Transverse colon (tissue), 4 donors: Measurements from ENCODE around the gene NBEA.

ENCODE experiments used
- POLR2AphosphoS5 ChIP-seq, 3 donors: sonication (generic); formaldehyde crosslinking; IDR thresholded peaks; one replicate each; pipeline ENCODE4 v1.6.1; 2016; ENCODE audit warnings: antibody characterized with exemption in 3 of 3
- TF ChIP-seq, protein P1 (sequence below), 5 experiments: fragments of 200-600 bp in 3 of 5; fragments of 450-650 bp in 2 of 5; sonication (generic) in 3 of 5; IDR thresholded peaks; 1 replicate in 2 of 5; 2 replicates in 3 of 5; pipeline ENCODE4 v1.5.1; 2016 to 2017; ENCODE audit warnings: antibody characterized with exemption in 5 of 5, inconsistent platforms in 3 of 5, mild to moderate bottlenecking in 2 of 5, moderate library complexity in 1 of 5

DNA sequence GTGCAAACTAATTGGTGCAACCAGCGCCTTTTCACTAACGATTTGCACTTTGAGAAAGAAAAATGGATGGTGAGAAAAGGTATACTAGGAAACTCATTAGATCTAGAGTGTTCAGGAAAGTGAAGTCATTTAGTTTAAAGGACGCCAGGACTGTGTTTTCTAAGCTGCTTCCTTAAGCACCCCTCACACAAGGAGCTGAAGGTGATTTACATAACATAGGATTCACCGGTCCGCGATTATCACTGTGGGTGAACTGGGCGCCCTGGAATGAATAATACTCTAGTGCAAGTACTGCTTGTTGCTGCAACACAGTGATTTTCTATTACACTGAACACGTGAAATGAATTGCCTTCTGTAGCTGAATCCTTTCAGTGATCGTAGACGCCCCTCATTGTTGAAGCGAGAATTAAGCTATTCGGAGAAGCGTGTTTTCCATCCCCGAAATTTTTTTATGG, 537.0 kb downstream of the NBEA start:
- no peak for TF ChIP-seq POLR2AphosphoS5 (IDR thresholded peaks at IDR 0.05)
- TF ChIP-seq, protein P1, sequence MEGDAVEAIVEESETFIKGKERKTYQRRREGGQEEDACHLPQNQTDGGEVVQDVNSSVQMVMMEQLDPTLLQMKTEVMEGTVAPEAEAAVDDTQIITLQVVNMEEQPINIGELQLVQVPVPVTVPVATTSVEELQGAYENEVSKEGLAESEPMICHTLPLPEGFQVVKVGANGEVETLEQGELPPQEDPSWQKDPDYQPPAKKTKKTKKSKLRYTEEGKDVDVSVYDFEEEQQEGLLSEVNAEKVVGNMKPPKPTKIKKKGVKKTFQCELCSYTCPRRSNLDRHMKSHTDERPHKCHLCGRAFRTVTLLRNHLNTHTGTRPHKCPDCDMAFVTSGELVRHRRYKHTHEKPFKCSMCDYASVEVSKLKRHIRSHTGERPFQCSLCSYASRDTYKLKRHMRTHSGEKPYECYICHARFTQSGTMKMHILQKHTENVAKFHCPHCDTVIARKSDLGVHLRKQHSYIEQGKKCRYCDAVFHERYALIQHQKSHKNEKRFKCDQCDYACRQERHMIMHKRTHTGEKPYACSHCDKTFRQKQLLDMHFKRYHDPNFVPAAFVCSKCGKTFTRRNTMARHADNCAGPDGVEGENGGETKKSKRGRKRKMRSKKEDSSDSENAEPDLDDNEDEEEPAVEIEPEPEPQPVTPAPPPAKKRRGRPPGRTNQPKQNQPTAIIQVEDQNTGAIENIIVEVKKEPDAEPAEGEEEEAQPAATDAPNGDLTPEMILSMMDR (IDR thresholded peaks at IDR 0.05): no peak
